H7 (cell line): ENCODE data around the gene VAV2. TPM values are rescaled to one million over a fixed set of nuclear protein-coding genes. Genes with fewer than 3 reads are reported as not detected.

Experiments used
- DNase-seq: peaks from one replicate; pipeline ENCODE4 v3.0.0; 2012
- H3K27me3 ChIP-seq: 2 replicates; pipeline ENCODE4 v1.6.0; 2011; ENCODE audit warnings: mild to moderate bottlenecking, low read length; ENCODE audit not compliant: control insufficient read depth, insufficient read depth
- H3K36me3 ChIP-seq: replicated peaks from 2 replicates; pipeline ENCODE4 v1.5.1; 2011; ENCODE audit warnings: low read length; ENCODE audit not compliant: control insufficient read depth, insufficient read depth
- H3K4me3 ChIP-seq: 2 replicates; pipeline ENCODE4 v1.5.1; 2011; ENCODE audit warnings: low read depth, mild to moderate bottlenecking, control low read depth, low read length, moderate library complexity; ENCODE audit not compliant: insufficient read depth
- total RNA-seq: library from RNA; depleted of rRNA; stranded (reverse); fragments of >200 nt; shearing (Covaris generic); gene quantifications from 2 replicates; pipeline ENCODE4 v1.2.3, GENCODE V29; 2014

Gene VAV2
- total RNA-seq, 1 experiment from 2014 or later = 17.7 TPM

GRCh38 chr9:133854765-133855164 lies 137.4 kb downstream of the VAV2 start:
- no peaks in the 10 kb centered on the region for H3K27me3 ChIP-seq
- H3K4me3 ChIP-seq = no peak overlapping the region
- no peaks in the 10 kb centered on the region; the same call in 1 of the 2 replicates for H3K36me3 ChIP-seq
- DNase-seq = no peak

GRCh38 chr9:133854048-133854447 lies 138.1 kb downstream of the VAV2 start:
- H3K27me3 ChIP-seq = no peaks in the 10 kb centered on the region
- no peak overlapping the region for H3K4me3 ChIP-seq

GRCh38 chr9:133853331-133853730 lies 138.8 kb downstream of the VAV2 start:
- no peaks in the 10 kb centered on the region; the same call in 1 of the 2 replicates for H3K36me3 ChIP-seq
- H3K27me3 ChIP-seq = no peaks in the 10 kb centered on the region
- DNase-seq = no peak
- H3K4me3 ChIP-seq = no peak overlapping the region

More at GRCh38 chr9:133854048-133854447, 138.1 kb downstream of the VAV2 start:
- DNase-seq = no peak
- no peaks in the 10 kb centered on the region; the same call in 1 of the 2 replicates for H3K36me3 ChIP-seq

- H3K4me3 ChIP-seq = no peak overlapping the region
- no peaks in the 10 kb centered on the region for H3K27me3 ChIP-seq
- DNase-seq = no peak
Measured at GRCh38 chr9:133852431-133852830, 139.7 kb downstream of the VAV2 start.

GRCh38 chr9:133851693-133852092 lies 140.4 kb downstream of the VAV2 start:
- DNase-seq = no peak
- no peak overlapping the region for H3K4me3 ChIP-seq
- H3K36me3 ChIP-seq = no peaks in the 10 kb centered on the region
- H3K27me3 ChIP-seq = no peaks in the 10 kb centered on the region

More at GRCh38 chr9:133852431-133852830, 139.7 kb downstream of the VAV2 start:
- no peaks in the 10 kb centered on the region for H3K36me3 ChIP-seq

- Histone ChIP-seq H3K4me3 (no peak overlapping the region), H3K27me3 (no peaks in the 10 kb centered on the region), H3K36me3 (no peaks in the 10 kb centered on the region)
- no peak for DNase-seq
Measured at GRCh38 chr9:133850937-133851336, 141.2 kb downstream of the VAV2 start.

- Histone ChIP-seq H3K4me3 (no peak overlapping the region), H3K27me3 (no peaks in the 10 kb centered on the region), H3K36me3 (no peaks in the 10 kb centered on the region)
- no peak for DNase-seq
Measured at GRCh38 chr9:133850161-133850560, 142.0 kb downstream of the VAV2 start.

- Histone ChIP-seq H3K27me3 (no peaks in the 10 kb centered on the region), H3K36me3 (no peaks in the 10 kb centered on the region), H3K4me3 (no peak overlapping the region)
- no peak for DNase-seq
Measured at GRCh38 chr9:133849110-133849670, 142.9 kb downstream of the VAV2 start.

GRCh38 chr9:133848471-133849109 lies 143.5 kb downstream of the VAV2 start:
- no peak for DNase-seq
- H3K27me3 ChIP-seq = no peaks in the 10 kb centered on the region
- no peak overlapping the region for H3K4me3 ChIP-seq
- H3K36me3 ChIP-seq = no peaks in the 10 kb centered on the region

GRCh38 chr9:133846483-133847090 lies 145.5 kb downstream of the VAV2 start:
- Histone ChIP-seq H3K4me3 (no peak overlapping the region), H3K36me3 (no peaks in the 10 kb centered on the region), H3K27me3 (no peaks in the 10 kb centered on the region)
- no peak for DNase-seq

- Histone ChIP-seq H3K4me3 (no peak overlapping the region), H3K36me3 (no peaks in the 10 kb centered on the region), H3K27me3 (no peaks in the 10 kb centered on the region)
- DNase-seq = no peak
Measured at GRCh38 chr9:133845440-133845839, 146.7 kb downstream of the VAV2 start.

- no peak for DNase-seq
- Histone ChIP-seq H3K4me3 (no peak overlapping the region), H3K36me3 (no peaks in the 10 kb centered on the region), H3K27me3 (no peaks in the 10 kb centered on the region)
Measured at GRCh38 chr9:133844881-133845410, 147.2 kb downstream of the VAV2 start.

GRCh38 chr9:133844398-133844784 lies 147.7 kb downstream of the VAV2 start:
- DNase-seq = no peak
- H3K4me3 ChIP-seq = no peak overlapping the region
- H3K27me3 ChIP-seq = no peaks in the 10 kb centered on the region
- no peaks in the 10 kb centered on the region for H3K36me3 ChIP-seq

GRCh38 chr9:133843751-133844397 lies 148.2 kb downstream of the VAV2 start:
- Histone ChIP-seq H3K36me3 (no peaks in the 10 kb centered on the region), H3K4me3 (no peak overlapping the region), H3K27me3 (no peaks in the 10 kb centered on the region)
- no peak for DNase-seq

- no peaks in the 10 kb centered on the region for H3K36me3 ChIP-seq
- H3K4me3 ChIP-seq = no peak overlapping the region
- H3K27me3 ChIP-seq = no peaks in the 10 kb centered on the region
- no peak for DNase-seq
Measured at GRCh38 chr9:133843250-133843649, 148.9 kb downstream of the VAV2 start.
